Lower leg skin (tissue), 3 donors: ENCODE data around the gene EFCC1.

Source experiments
- CTCF ChIP-seq, 3 donors: fragments of 450-650 bp; IDR thresholded peaks; one replicate each; pipeline ENCODE4 v1.5.1; 2016; ENCODE audit warnings: antibody characterized with exemption in 3 of 3, mild to moderate bottlenecking in 3 of 3, moderate library complexity in 2 of 3
- POLR2A ChIP-seq, 2 donors: fragments of 450-650 bp; IDR thresholded peaks; one replicate each; pipeline ENCODE4 v1.6.1; 2016 to 2017; ENCODE audit warnings: antibody characterized with exemption in 2 of 2, mild to moderate bottlenecking in 1 of 2, moderate library complexity in 1 of 2

DNA sequence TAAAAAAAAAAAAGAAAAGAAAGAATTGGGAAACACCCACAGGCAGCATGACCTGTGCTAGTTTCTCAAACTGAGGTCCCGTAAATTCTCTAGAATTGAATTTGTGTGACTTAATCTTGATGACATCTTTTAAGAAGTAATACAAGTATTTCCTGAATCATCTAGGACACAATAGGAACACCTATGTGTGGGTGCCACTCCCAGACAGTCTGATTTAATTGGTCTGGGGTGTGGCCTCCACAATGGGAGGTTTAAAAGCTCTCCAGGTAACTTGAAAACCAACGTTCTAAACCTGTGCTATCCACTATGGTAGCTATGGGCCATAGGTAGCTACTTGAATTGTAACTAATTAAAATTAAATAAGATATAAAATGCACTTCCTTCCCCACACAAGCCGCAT, 35.3 kb upstream of the EFCC1 start:
- TF ChIP-seq CTCF (IDR thresholded peaks at IDR 0.05) (no peak), POLR2A (IDR thresholded peaks at IDR 0.05) (no peak)
